GM19025 (cell line): ENCODE results near the gene MXRA8.

ENCODE experiments used
- ATAC-seq: cut with Tn5 transposase; IDR thresholded peaks from one replicate; pipeline ENCODE4 v1.9.1; 2021; ENCODE audit warnings: mild to moderate bottlenecking, low read depth, moderate library complexity; ENCODE audit not compliant: unreplicated experiment

Gene MXRA8

GRCh38 chr1:1352786-1353388 lies 5.5 kb downstream of the MXRA8 start:
- no peak for ATAC-seq

GRCh38 chr1:1351511-1352427 lies 6.6 kb downstream of the MXRA8 start:
- no peak for ATAC-seq

GRCh38 chr1:1349256-1350012 lies 8.9 kb downstream of the MXRA8 start, which contains the start of gene DVL1:
Gene DVL1, minus strand, starts transcription at chr1:1349418. Its CDS starts 353 bp downstream, at chr1:1349065.
- peak; percentile 65 for ATAC-seq

GRCh38 chr1:1348420-1349255 lies 9.7 kb downstream of the MXRA8 start:
- ATAC-seq: peak; percentile 21

- no peak for ATAC-seq
Measured at GRCh38 chr1:1347663-1348419, 10.5 kb downstream of the MXRA8 start.

GRCh38 chr1:1347026-1347595 lies 11.2 kb downstream of the MXRA8 start:
- no peak for ATAC-seq

- no peak for ATAC-seq
Measured at GRCh38 chr1:1346501-1346890, 11.9 kb downstream of the MXRA8 start.

GRCh38 chr1:1345860-1346500 lies 12.4 kb downstream of the MXRA8 start:
- ATAC-seq: no peak

GRCh38 chr1:1345384-1345783 lies 13.0 kb downstream of the MXRA8 start:
- no peak for ATAC-seq

GRCh38 chr1:1344655-1345361 lies 13.5 kb downstream of the MXRA8 start:
- ATAC-seq: no peak

- ATAC-seq: no peak
Measured at GRCh38 chr1:1343811-1344421, 14.4 kb downstream of the MXRA8 start.

- ATAC-seq: no peak
Measured at GRCh38 chr1:1342584-1343115, 15.7 kb downstream of the MXRA8 start.

- no peak for ATAC-seq
Measured at GRCh38 chr1:1342061-1342562, 16.2 kb downstream of the MXRA8 start.

GRCh38 chr1:1341549-1342021 lies 16.8 kb downstream of the MXRA8 start:
- ATAC-seq: no peak

GRCh38 chr1:1340791-1341548 lies 17.4 kb downstream of the MXRA8 start:
- ATAC-seq: no peak

GRCh38 chr1:1340185-1340584 lies 18.2 kb downstream of the MXRA8 start:
- ATAC-seq: no peak
